Measurements from ENCODE around the gene ZNF559.
"Not testable (repeated sequence)": the region's sequence is repeated elsewhere in the genome, so short reads cannot be mapped to it uniquely, and the experiment has no call there.

ZNF559 gene

DNA sequence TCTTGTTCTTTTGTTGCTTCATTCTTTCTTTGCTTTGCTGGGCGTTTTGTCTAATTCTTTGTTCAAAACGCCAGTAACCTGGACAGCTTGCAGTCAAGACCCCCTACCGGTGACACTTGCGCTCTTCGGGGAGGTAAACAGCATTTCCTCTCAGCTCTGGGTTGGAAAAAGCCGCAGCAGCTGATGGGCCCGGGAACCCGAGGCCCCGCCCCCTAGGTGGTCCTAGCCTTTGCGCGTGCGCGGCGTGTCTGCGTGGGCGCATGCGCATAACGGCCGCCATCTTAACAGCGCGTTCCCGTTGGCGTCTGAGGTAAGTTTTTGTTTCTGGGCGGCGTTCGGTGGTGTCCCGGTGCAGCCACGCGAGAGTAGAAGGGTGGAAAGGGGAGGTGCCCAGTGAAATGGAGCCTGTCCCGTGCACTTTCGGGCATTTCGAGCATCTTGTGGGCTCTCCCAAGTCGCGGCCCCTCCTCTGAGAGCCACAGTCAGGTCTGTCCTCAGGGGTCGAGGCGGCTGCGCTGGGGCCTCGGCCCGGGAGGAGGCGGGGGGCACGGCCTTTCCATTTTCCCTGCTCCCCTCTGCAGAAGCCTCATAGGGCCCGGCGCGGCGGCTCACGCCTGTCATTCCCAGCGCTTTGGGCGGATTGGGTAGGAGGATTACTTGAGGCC lies at the start of gene ZNF559:
Gene ZNF559 (plus strand): TSS at position 261 of the 665 bp plus-strand sequence. CDS start 14,371 bp downstream, outside the sequence.
- peak; percentile 97 to 98 for DNase-seq (ENCODE audit: low read depth in 2 of 2)
- TF ChIP-seq, protein P1, sequence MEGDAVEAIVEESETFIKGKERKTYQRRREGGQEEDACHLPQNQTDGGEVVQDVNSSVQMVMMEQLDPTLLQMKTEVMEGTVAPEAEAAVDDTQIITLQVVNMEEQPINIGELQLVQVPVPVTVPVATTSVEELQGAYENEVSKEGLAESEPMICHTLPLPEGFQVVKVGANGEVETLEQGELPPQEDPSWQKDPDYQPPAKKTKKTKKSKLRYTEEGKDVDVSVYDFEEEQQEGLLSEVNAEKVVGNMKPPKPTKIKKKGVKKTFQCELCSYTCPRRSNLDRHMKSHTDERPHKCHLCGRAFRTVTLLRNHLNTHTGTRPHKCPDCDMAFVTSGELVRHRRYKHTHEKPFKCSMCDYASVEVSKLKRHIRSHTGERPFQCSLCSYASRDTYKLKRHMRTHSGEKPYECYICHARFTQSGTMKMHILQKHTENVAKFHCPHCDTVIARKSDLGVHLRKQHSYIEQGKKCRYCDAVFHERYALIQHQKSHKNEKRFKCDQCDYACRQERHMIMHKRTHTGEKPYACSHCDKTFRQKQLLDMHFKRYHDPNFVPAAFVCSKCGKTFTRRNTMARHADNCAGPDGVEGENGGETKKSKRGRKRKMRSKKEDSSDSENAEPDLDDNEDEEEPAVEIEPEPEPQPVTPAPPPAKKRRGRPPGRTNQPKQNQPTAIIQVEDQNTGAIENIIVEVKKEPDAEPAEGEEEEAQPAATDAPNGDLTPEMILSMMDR (IDR thresholded peaks at IDR 0.05; ENCODE audit: low read depth, low read length), result peak; percentile 31

DNA sequence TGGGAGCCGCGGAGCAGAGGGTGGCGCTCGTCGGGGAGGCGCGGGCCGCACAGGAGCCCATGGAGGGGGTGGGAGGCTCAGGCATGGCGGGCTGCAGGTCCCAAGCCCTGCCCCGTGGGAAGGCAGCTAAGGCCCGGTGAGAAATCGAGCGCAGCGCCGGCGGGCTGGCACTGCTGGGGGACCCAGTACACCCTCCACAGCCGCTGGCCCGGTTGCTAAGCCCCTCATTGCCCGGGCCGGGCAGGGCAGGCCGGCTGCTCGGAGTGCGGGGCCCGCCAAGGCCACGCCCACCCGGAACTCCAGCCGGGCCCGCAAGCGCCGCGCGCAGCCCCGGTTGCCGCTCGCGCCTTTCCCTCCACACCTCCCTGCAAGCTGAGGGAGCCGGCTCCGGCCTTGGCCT lies 40.5 kb upstream of the ZNF559 start:
- H3K4me3 ChIP-seq (replicated peaks in 1 of 2; ENCODE audit: low read depth in 2 of 2, low read length in 2 of 2); DNase-seq (ENCODE audit: low read depth in 2 of 2): not testable (repeated sequence)

More for the DNA sequence above, at the start of gene ZNF559:
- peak within 1 kb of the TSS; percentile 77 to 84 for H3K4me3 ChIP-seq (replicated peaks in 1 of 2; ENCODE audit: low read depth in 2 of 2, low read length in 2 of 2)

DNA sequence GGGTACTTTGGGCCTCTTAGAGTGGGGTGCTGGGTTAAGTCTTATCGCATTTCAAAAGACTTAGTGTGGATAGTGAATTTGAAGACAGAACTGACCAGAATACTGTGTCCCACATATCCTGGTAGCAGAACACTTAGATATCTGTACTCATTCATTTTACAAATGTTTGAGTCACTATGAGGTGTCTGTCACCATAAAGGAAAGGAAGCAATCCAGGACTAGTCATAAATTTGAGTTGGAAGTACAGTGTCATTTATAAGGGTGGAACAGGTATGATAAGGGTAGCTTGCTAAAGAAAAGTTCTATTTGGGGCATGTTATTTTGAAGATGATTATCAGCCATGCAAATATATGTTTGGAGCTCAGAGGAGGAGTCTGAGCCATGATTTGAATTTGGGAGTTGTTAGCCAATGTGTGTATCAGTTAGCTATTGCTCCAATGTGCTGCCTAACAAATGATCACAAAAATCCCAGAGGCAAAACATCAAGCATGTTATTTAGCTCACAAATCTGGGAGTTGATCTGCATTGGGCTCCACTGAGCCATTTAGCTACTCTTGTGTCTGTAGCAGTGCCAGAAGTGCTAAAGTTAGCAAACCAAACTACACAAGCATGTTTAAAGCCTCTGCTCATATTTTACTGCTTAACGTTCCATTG lies 34.6 kb upstream of the ZNF559 start:
- DNase-seq (ENCODE audit: low read depth in 2 of 2), result no peak
- TF ChIP-seq, protein P1 (IDR thresholded peaks at IDR 0.05; ENCODE audit: low read depth, low read length), result no peak
- H3K4me3 ChIP-seq (replicated peaks in 1 of 2; ENCODE audit: low read depth in 2 of 2, low read length in 2 of 2), result no peak overlapping the region

DNA sequence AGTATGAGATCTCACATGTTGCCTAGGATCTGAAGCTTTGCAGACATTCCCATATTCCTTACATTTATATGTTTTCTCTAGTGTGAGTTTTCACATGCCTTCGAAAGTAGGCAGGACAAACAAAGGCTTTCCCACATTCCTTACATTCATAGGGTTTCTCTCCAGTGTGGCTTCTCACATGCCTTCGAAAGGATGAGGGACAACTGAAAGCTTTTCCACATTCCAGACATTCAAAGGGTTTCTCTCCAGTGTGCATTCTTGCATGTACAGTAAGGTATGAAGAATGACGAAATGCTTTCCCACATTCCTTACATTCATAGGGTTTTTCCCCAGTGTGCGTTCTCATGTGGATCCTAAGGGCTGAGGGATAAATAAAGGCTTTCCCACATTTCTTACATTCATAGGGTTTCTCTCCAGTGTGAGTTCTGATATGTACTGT lies 28.5 kb upstream of the ZNF559 start:
- TF ChIP-seq, protein P1 (IDR thresholded peaks at IDR 0.05; ENCODE audit: low read depth, low read length), result no peak
- no peak overlapping the region for H3K4me3 ChIP-seq (replicated peaks in 1 of 2; ENCODE audit: low read depth in 2 of 2, low read length in 2 of 2)
- peak in 1 of 2 donors; percentile 28 for DNase-seq (ENCODE audit: low read depth in 2 of 2)

DNA sequence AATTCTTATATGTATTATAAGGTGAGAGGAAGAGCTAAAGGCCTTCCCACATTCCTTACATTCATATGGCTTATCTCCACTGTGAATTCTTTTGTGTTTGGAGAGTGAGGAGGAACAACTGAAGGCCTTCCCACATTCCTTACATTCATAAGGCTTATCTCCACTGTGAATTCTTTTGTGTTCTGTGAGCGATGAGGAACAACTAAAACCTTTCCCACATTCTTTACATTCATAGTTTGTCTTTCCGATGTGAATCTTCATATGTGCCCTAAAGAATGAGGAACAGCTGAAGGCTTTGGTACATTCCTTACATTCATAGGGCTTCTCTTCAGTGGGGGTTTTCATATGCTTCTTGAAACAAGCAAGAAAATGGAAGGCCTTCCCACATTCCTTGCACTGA lies 27.6 kb upstream of the ZNF559 start:
- TF ChIP-seq, protein P1 (IDR thresholded peaks at IDR 0.05; ENCODE audit: low read depth, low read length), result no peak
- DNase-seq (ENCODE audit: low read depth in 2 of 2), result no peak
- H3K4me3 ChIP-seq (replicated peaks in 1 of 2; ENCODE audit: low read depth in 2 of 2, low read length in 2 of 2), result no peak overlapping the region

DNA sequence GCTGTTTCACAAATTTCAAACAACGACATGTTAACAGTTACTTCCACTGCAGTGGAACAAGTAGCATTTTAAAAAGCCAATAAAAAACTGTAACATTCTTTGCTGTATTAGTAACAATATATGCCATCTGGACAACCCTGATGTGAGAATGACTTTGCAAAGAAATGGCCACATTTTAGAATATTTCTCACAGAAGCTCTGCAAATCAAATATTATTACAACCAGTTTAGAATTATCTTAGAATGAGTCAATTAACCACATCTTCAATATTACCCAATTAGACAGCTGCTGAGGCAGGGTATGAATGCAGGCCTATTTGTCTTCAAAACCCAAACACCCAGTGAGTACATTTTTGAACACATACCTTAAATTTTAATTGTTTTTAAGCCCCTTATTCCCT lies 17.5 kb upstream of the ZNF559 start:
- peak; percentile 10 to 90 for DNase-seq (ENCODE audit: low read depth in 2 of 2)
- no peak overlapping the region for H3K4me3 ChIP-seq (replicated peaks in 1 of 2; ENCODE audit: low read depth in 2 of 2, low read length in 2 of 2)
- TF ChIP-seq, protein P1 (IDR thresholded peaks at IDR 0.05; ENCODE audit: low read depth, low read length), result no peak

DNA sequence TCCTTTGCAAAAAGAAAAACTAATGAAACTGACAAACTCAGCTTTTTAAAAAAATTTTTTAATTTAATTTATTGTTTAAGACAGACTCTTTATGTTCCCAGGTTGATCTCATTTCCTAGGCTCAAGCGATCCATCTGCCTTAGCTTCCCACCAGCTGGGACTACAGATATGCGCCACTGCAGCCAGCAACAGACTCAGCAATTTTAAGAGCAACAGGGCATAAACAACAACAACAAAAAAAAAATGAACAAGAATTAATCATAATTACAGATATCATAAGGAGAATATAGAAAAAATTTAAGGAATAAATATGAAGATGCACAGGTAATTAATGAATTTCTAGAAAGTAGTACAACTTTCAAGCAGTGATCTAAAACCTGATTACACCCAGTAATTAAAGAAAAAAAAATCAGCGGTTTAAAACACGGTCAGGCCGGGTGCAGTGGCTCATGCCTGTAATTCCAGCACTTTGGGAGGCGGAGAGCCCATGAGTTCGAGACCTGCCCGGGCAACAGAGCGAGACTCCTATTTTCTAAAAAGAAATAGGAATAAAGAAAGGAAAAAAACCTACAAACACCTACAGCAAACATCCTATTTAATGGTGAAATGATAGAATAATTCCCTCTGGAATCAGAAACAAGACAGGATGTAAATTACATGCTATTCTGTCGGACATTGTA lies 15.7 kb upstream of the ZNF559 start:
- TF ChIP-seq, protein P1 (IDR thresholded peaks at IDR 0.05; ENCODE audit: low read depth, low read length), result no peak
- peak in 1 of 2 donors; percentile 33 for DNase-seq (ENCODE audit: low read depth in 2 of 2)
- peak overlapping the region in 1 of 2 donors; percentile 91 for H3K4me3 ChIP-seq (replicated peaks in 1 of 2; ENCODE audit: low read depth in 2 of 2, low read length in 2 of 2)

Data from cardiac fibroblast (primary cell).